HCT116 (cell line): ENCODE results near the gene AGAP1. TPM values are rescaled to one million over a fixed set of nuclear protein-coding genes. Genes with fewer than 3 reads are reported as not detected.

Source experiments
- ATAC-seq: fragments of 200-7000 bp; cut with Tn5 transposase; 2 replicates; pipeline ENCODE4 v1.9.1; 2020; ENCODE audit warnings: mild to moderate bottlenecking, moderate library complexity
- BruUV-seq: library from RNA; stranded (reverse); fragments of 400-500 nt; replicated peaks from 2 replicates; lab custom pipeline; 2021; lab: Mats Ljungman, UMichigan
- CTCF ChIA-PET: fragments of 300-600 bp; sonication (Branson Sonifier 250); formaldehyde crosslinking; loops from one replicate; lab custom pipeline; 2021; ENCODE audit warnings: antibody characterized with exemption; lab: Charles Lee
- POLR2A ChIA-PET: fragments of 300-600, 350-600 bp; sonication (Branson Sonifier 250); formaldehyde crosslinking; loops from one replicate; lab custom pipeline; 2021; ENCODE audit warnings: antibody characterized with exemption; lab: Charles Lee
- RAD21 ChIA-PET, 2 experiments: fragments of 300-600 bp; sonication (Branson Sonifier 250); formaldehyde crosslinking; loops; one replicate each; lab custom pipeline; 2023; ENCODE audit warnings: low total read pairs in 2 of 2; ENCODE audit not compliant: uncharacterized antibody in 2 of 2, unreplicated experiment in 2 of 2, low non-redundant PET in 1 of 2; lab: Charles Lee
- DNase-seq: peaks from one replicate; pipeline ENCODE4 v3.0.0-alpha.2; 2010; ENCODE audit warnings: low read depth, low spot score
- H2AFZ ChIP-seq: fragments of 200-600 bp; shearing (Covaris generic), sonication (generic); 2 replicates; pipeline ENCODE4 v1.6.1; 2017; ENCODE audit warnings: low read depth, mixed run types, mixed read lengths, antibody characterized with exemption, low read length; ENCODE audit not compliant: poor library complexity, severe bottlenecking
- H3K27ac ChIP-seq: 2 replicates; pipeline ENCODE4 v1.5.1; 2012; ENCODE audit warnings: low read depth, low read length
- H3K27me3 ChIP-seq: fragments of 200-600 bp; sonication (generic); 2 replicates; pipeline ENCODE4 v1.6.1; 2016; ENCODE audit warnings: mixed run types, low read length, mixed read lengths; ENCODE audit not compliant: insufficient read depth
- H3K36me3 ChIP-seq, 2 experiments: fragments of 200-500 bp in 1 of 2; fragments of 200-600 bp in 1 of 2; sonication (Bioruptor generic) in 1 of 2; sonication (generic) in 1 of 2; 2 replicates each; pipeline versions ENCODE4 v1.5.1 to v1.6.1; 2014 to 2016; ENCODE audit warnings: low read length in 2 of 2, inconsistent platforms in 1 of 2, mixed read lengths in 1 of 2, mixed run types in 1 of 2; ENCODE audit not compliant: insufficient read depth in 2 of 2, control insufficient read depth in 1 of 2
- H3K4me1 ChIP-seq, 2 experiments: fragments of 200-600 bp in 1 of 2; sonication (generic) in 1 of 2; 2 replicates each; pipeline versions ENCODE4 v1.5.1 to v1.6.1; 2012 to 2017; ENCODE audit warnings: low read length in 2 of 2, inconsistent platforms in 1 of 2, mild to moderate bottlenecking in 1 of 2, mixed read lengths in 1 of 2, mixed run types in 1 of 2, moderate library complexity in 1 of 2; ENCODE audit not compliant: insufficient read depth in 2 of 2, control insufficient read depth in 1 of 2
- H3K4me2 ChIP-seq: fragments of 200-600 bp; sonication (generic); 2 replicates; pipeline ENCODE4 v1.6.1; 2017; ENCODE audit warnings: mixed run types, low read length, mixed read lengths
- H3K4me3 ChIP-seq, 2 experiments: fragments of 200-600 bp in 1 of 2; sonication (generic) in 1 of 2; replicated peaks in 1 of 2; 2 replicates each; pipeline ENCODE4 v1.5.1; 2011 to 2016; ENCODE audit warnings: low read length in 2 of 2, control low read depth in 1 of 2, low read depth in 1 of 2, mild to moderate bottlenecking in 1 of 2, mixed read lengths in 1 of 2, mixed run types in 1 of 2
- H3K79me2 ChIP-seq: fragments of 200-600 bp; sonication (generic); 2 replicates; pipeline ENCODE4 v1.6.1; 2017; ENCODE audit warnings: mild to moderate bottlenecking, mixed run types, low read length, moderate library complexity, mixed read lengths; ENCODE audit not compliant: insufficient read depth
- H3K9ac ChIP-seq: fragments of 200-600 bp; sonication (generic); 2 replicates; pipeline ENCODE4 v1.6.1; 2016; ENCODE audit warnings: low read length, mixed read lengths
- H3K9me2 ChIP-seq: fragments of 200-600 bp; sonication (generic), shearing (Covaris generic); 2 replicates; pipeline ENCODE4 v1.6.1; 2017; ENCODE audit warnings: mixed run types, mild to moderate bottlenecking, moderate library complexity; ENCODE audit not compliant: insufficient read depth
- H3K9me3 ChIP-seq, 2 experiments: fragments of 200-500 bp in 1 of 2; fragments of 200-600 bp in 1 of 2; sonication (Bioruptor generic) in 1 of 2; sonication (generic) in 1 of 2; 2 replicates each; pipeline ENCODE4 v1.6.1; 2014 to 2017; ENCODE audit warnings: low read length in 2 of 2, mixed read lengths in 2 of 2, inconsistent platforms in 1 of 2, low read depth in 1 of 2, mild to moderate bottlenecking in 1 of 2, mixed run types in 1 of 2, moderate library complexity in 1 of 2; ENCODE audit not compliant: control insufficient read depth in 1 of 2, insufficient read depth in 1 of 2
- H4K20me1 ChIP-seq: fragments of 200-600 bp; sonication (generic), shearing (Covaris generic); 2 replicates; pipeline ENCODE4 v1.6.1; 2017; ENCODE audit warnings: mixed run types, mild to moderate bottlenecking, moderate library complexity; ENCODE audit not compliant: insufficient read depth
- ATF3 ChIP-seq: IDR thresholded peaks from 2 replicates; pipeline ENCODE4 v1.6.1; 2012
- EGR1 ChIP-seq: IDR thresholded peaks from 2 replicates; pipeline ENCODE4 v1.6.1; 2012; ENCODE audit warnings: low read depth
- ELF1 ChIP-seq: IDR thresholded peaks from 2 replicates; pipeline ENCODE4 v1.6.1; 2012; ENCODE audit warnings: low read depth, borderline replicate concordance
- EZH2phosphoT487 ChIP-seq: fragments of 200-600 bp; IDR thresholded peaks from 2 replicates; pipeline ENCODE4 v1.6.1; 2018; ENCODE audit warnings: antibody characterized with exemption, borderline replicate concordance
- FOSL1 ChIP-seq: IDR thresholded peaks from 2 replicates; pipeline ENCODE4 v1.6.1; 2012; ENCODE audit warnings: low read depth
- JUND ChIP-seq: IDR thresholded peaks from 2 replicates; pipeline ENCODE4 v1.6.1; 2012
- POLR2A ChIP-seq: IDR thresholded peaks from 2 replicates; pipeline ENCODE4 v1.7.0; 2011; ENCODE audit warnings: borderline replicate concordance; ENCODE audit not compliant: insufficient read depth, insufficient read length; ENCODE audit errors: extremely low read depth
- POLR2AphosphoS5 ChIP-seq: IDR thresholded peaks from 2 replicates; pipeline ENCODE4 v1.6.1; 2011; ENCODE audit warnings: mild to moderate bottlenecking, low read depth, low read length, moderate library complexity
- SIN3A ChIP-seq: IDR thresholded peaks from 2 replicates; pipeline ENCODE4 v1.6.1; 2012; ENCODE audit warnings: low read depth
- SP1 ChIP-seq: IDR thresholded peaks from 2 replicates; pipeline ENCODE4 v1.6.1; 2012; ENCODE audit warnings: low read depth
- TCF7L2 ChIP-seq: IDR thresholded peaks from 2 replicates; pipeline ENCODE4 v1.7.0; 2011; ENCODE audit warnings: borderline replicate concordance, inconsistent platforms; ENCODE audit not compliant: insufficient read depth, insufficient read length; ENCODE audit errors: extremely low read depth
- YY1 ChIP-seq: IDR thresholded peaks from 2 replicates; pipeline ENCODE4 v1.6.1; 2011; ENCODE audit warnings: low read length, low read depth, moderate library complexity, mild to moderate bottlenecking; ENCODE audit not compliant: insufficient replicate concordance; ENCODE audit errors: extremely low read depth
- ZBTB33 ChIP-seq: IDR thresholded peaks from 2 replicates; pipeline ENCODE4 v1.6.1; 2011; ENCODE audit warnings: mild to moderate bottlenecking, low read length, moderate library complexity; ENCODE audit not compliant: insufficient replicate concordance; ENCODE audit errors: extremely low read depth
- ZNF274 ChIP-seq: fragments of 200-500 bp; sonication (Bioruptor generic); IDR thresholded peaks from 2 replicates; pipeline ENCODE4 v1.6.1; 2014; ENCODE audit warnings: mild to moderate bottlenecking, low read depth, low read length, inconsistent platforms
- intact Hi-C: fragments of 100-400 bp; cut with micrococcal nuclease; formaldehyde crosslinking; loops from 2 replicates; pipeline ENCODE4 v1.10.0; 2022
- total RNA-seq: library from RNA; stranded (reverse); gene quantifications from one replicate; pipeline ENCODE4 v1.2.1, GENCODE V29; 2021; ENCODE audit not compliant: unreplicated experiment
- TF ChIP-seq, protein P1 (sequence below): IDR thresholded peaks from 2 replicates; pipeline ENCODE4 v1.6.1; 2012; ENCODE audit warnings: low read depth

AGAP1 gene
- total RNA-seq, 1 experiment from 2014 or later, result 43.8 TPM

DNA sequence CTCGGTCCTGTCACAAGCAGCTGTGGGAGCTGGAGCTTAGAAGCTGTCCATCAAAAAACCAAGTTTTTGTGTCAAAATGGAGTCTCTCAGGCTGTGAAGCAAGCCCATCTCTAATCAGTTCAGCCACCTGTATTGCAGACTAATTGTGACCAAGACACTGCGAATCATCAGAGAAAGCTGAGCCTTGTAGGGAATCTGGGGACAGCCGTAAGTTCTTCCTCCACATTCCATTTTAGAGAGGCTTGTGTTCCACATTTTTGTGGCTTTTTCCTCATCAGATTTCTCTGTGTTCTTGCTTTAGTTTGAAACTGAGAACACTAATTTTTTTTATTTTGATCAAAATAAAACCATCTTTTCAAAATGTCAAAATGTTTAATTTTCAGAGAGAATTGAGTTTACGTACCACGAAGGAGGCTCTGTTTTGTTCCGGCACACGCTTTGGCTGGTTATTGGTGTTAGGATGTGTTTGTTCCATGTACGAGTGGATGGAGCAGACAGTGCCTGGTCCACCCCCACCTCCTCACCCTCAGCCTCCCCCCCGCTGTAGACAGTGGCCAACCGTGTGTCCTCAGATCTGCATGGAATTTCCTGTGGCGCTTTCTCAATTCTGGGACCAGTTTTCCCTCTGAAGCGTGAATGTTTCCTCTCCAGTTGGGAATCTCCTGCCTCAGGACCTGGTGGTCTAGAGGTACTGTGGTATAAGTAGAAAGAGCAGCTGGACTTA, 140.8 kb downstream of the AGAP1 start:
- Histone ChIP-seq H3K9ac (no peak overlapping the region), H3K4me1 (peaks cover 0 to 9% of the 10 kb centered on the region in 2 experiments; a peak in 1 of 4 replicates), H4K20me1 (0 out of 2 replicates have a peak, but pooled peaks cover 3% of the 10 kb centered on the region), H3K9me2 (no peaks in the 10 kb centered on the region), H3K79me2 (peaks cover 86% of the 10 kb centered on the region), H3K4me2 (no peak overlapping the region), H3K27me3 (no peaks in the 10 kb centered on the region), H3K36me3 (no peaks in the 10 kb centered on the region), H2AFZ (no peak overlapping the region), H3K9me3 (no peaks in the 10 kb centered on the region), H3K4me3 (no peak overlapping the region), H3K27ac (no peak overlapping the region)
- DNase-seq (no peak), ATAC-seq (no peak)
- ChIA-PET RAD21 (no interaction called here), POLR2A (no interaction called here), CTCF (no interaction called here)
- intact Hi-C loops, result loop anchor here (10.0 kb wide), 1 partner anchor 110 kb away; no protein-coding TSS in a partner anchor
- TF ChIP-seq EZH2phosphoT487, result no peak
- TF ChIP-seq POLR2A, result no peak
- TF ChIP-seq, protein P1, sequence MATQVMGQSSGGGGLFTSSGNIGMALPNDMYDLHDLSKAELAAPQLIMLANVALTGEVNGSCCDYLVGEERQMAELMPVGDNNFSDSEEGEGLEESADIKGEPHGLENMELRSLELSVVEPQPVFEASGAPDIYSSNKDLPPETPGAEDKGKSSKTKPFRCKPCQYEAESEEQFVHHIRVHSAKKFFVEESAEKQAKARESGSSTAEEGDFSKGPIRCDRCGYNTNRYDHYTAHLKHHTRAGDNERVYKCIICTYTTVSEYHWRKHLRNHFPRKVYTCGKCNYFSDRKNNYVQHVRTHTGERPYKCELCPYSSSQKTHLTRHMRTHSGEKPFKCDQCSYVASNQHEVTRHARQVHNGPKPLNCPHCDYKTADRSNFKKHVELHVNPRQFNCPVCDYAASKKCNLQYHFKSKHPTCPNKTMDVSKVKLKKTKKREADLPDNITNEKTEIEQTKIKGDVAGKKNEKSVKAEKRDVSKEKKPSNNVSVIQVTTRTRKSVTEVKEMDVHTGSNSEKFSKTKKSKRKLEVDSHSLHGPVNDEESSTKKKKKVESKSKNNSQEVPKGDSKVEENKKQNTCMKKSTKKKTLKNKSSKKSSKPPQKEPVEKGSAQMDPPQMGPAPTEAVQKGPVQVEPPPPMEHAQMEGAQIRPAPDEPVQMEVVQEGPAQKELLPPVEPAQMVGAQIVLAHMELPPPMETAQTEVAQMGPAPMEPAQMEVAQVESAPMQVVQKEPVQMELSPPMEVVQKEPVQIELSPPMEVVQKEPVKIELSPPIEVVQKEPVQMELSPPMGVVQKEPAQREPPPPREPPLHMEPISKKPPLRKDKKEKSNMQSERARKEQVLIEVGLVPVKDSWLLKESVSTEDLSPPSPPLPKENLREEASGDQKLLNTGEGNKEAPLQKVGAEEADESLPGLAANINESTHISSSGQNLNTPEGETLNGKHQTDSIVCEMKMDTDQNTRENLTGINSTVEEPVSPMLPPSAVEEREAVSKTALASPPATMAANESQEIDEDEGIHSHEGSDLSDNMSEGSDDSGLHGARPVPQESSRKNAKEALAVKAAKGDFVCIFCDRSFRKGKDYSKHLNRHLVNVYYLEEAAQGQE, result no peak
- TF ChIP-seq POLR2AphosphoS5, result no peak
- no peak for TF ChIP-seq ZBTB33
- TF ChIP-seq JUND, result no peak
- TF ChIP-seq EGR1, result no peak
- TF ChIP-seq SP1, result no peak
- TF ChIP-seq TCF7L2, result no peak
- no peak for TF ChIP-seq ELF1
- no peak for TF ChIP-seq ATF3
- no peak for TF ChIP-seq FOSL1
- TF ChIP-seq ZNF274, result no peak
- TF ChIP-seq YY1, result no peak
- TF ChIP-seq SIN3A, result no peak
- BruUV-seq, result no TSS peak
